Fibroblast of lung (primary cell): Measurements from ENCODE around the gene SLC15A5.

Experiments used
- EZH2 ChIP-seq: IDR thresholded peaks from 2 replicates; pipeline ENCODE4 v1.5.1; 2012; ENCODE audit warnings: low read length, control low read depth, mild to moderate bottlenecking; ENCODE audit errors: missing control alignments
- TF ChIP-seq, protein P1 (sequence below), 2 donors: IDR thresholded peaks in 1 of 2; conservative IDR thresholded peaks in 1 of 2; 1 replicate in 1 of 2; 2 replicates in 1 of 2; pipeline ENCODE4 v1.5.1; 2011 to 2012; ENCODE audit warnings: low read length in 2 of 2, control low read depth in 1 of 2, inconsistent platforms in 1 of 2, low read depth in 1 of 2, mild to moderate bottlenecking in 1 of 2

DNA sequence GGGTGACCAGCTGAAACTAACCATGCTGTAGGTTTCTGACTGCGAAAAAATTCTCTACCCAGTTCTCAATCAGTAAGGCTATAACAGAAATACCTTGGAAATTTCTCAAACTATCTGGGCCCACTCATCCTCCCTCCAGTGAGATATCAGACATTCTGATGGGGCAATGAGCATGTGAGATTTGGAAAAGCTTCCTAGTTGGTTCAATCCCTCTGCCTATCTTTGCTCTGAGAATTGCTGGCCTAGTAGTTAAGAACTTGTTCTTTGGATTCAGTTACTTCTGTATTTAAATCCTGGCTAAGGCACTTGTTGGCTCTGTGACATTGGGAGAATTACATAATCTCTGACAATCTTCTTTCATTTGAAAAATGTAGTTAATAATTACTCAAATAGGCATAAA is 119.4 kb downstream of the SLC15A5 start:
- TF ChIP-seq, protein P1, sequence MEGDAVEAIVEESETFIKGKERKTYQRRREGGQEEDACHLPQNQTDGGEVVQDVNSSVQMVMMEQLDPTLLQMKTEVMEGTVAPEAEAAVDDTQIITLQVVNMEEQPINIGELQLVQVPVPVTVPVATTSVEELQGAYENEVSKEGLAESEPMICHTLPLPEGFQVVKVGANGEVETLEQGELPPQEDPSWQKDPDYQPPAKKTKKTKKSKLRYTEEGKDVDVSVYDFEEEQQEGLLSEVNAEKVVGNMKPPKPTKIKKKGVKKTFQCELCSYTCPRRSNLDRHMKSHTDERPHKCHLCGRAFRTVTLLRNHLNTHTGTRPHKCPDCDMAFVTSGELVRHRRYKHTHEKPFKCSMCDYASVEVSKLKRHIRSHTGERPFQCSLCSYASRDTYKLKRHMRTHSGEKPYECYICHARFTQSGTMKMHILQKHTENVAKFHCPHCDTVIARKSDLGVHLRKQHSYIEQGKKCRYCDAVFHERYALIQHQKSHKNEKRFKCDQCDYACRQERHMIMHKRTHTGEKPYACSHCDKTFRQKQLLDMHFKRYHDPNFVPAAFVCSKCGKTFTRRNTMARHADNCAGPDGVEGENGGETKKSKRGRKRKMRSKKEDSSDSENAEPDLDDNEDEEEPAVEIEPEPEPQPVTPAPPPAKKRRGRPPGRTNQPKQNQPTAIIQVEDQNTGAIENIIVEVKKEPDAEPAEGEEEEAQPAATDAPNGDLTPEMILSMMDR (conservative IDR thresholded peaks at IDR 0.05 in 1 of 2, IDR thresholded peaks at IDR 0.05 in 1 of 2; ENCODE audit: low read depth in 1 of 2, low read length in 2 of 2), result no peak
- no peak for TF ChIP-seq EZH2
